Ascending aorta (tissue), 2 donors: ENCODE data around the gene ATCAY. TPM values are rescaled to one million over a fixed set of nuclear protein-coding genes. Genes with fewer than 3 reads are reported as not detected.

Experiments
- DNase-seq, 2 donors: peaks; one replicate each; pipeline ENCODE4 v3.0.0-alpha.2; 2019; ENCODE audit warnings: low spot score in 2 of 2
- H3K27ac ChIP-seq, 2 donors: fragments of 200-600 bp; sonication (generic); one replicate each; pipeline ENCODE4 v1.5.1; 2016 to 2017; ENCODE audit warnings: mild to moderate bottlenecking in 1 of 2
- H3K27me3 ChIP-seq: fragments of 200-600 bp; sonication (generic); one replicate; pipeline ENCODE4 v1.5.1; 2017
- H3K36me3 ChIP-seq, 2 donors: fragments of 200-600 bp; sonication (generic); one replicate each; pipeline ENCODE4 v1.5.1; 2016
- H3K4me1 ChIP-seq, 2 donors: fragments of 200-600 bp; sonication (generic); one replicate each; pipeline ENCODE4 v1.5.1; 2016 to 2017; ENCODE audit warnings: mild to moderate bottlenecking in 1 of 2
- H3K4me3 ChIP-seq, 2 donors: fragments of 200-600 bp; sonication (generic); one replicate each; pipeline ENCODE4 v1.5.1; 2016 to 2017; ENCODE audit warnings: mild to moderate bottlenecking in 1 of 2
- H3K9me3 ChIP-seq, 2 donors: fragments of 200-600 bp; sonication (generic); one replicate each; pipeline ENCODE4 v1.5.1; 2016
- CTCF ChIP-seq, 3 experiments: fragments of 200-600 bp in 2 of 3; fragments of 450-650 bp in 1 of 3; sonication (generic) in 2 of 3; IDR thresholded peaks; one replicate each; pipeline ENCODE4 v1.5.1; 2016 to 2019; ENCODE audit warnings: antibody characterized with exemption in 3 of 3, mild to moderate bottlenecking in 1 of 3, moderate library complexity in 1 of 3
- intact Hi-C: fragments of 100-400 bp; cut with DNase I; formaldehyde crosslinking; loops from one replicate; pipeline ENCODE4 v1.15.1; 2023
- total RNA-seq: library from RNA; depleted of rRNA; stranded (reverse); fragments of >200 nt; gene quantifications from one replicate; pipeline ENCODE4 v1.1.0, GENCODE V29; 2016

ATCAY gene
- not detected for total RNA-seq

GRCh38 chr19:3880471-3881271 is at the start of gene ATCAY:
TSS of gene ATCAY (plus strand) at chr19:3880685. CDS start at chr19:3885768, 5,083 bp downstream.
- no peak for DNase-seq

GRCh38 chr19:3831601-3832000 is 48.9 kb upstream of the ATCAY start:
- Histone ChIP-seq H3K4me3 (no peak overlapping the region), H3K4me1 (no peaks in the 10 kb centered on the region), H3K27ac (no peak overlapping the region), H3K9me3 (no peaks in the 10 kb centered on the region), H3K36me3 (no peaks in the 10 kb centered on the region), H3K27me3 (no peaks in the 10 kb centered on the region)
- intact Hi-C loops: no loop called here
- no peak for TF ChIP-seq CTCF (IDR thresholded peaks at IDR 0.05)
- DNase-seq: no peak

More at GRCh38 chr19:3880471-3881271, at the start of gene ATCAY:
- Histone ChIP-seq H3K9me3 (no peaks in the 10 kb centered on the region), H3K27me3 (peaks cover 12% of the 10 kb centered on the region), H3K27ac (no peak within 1 kb of the TSS), H3K36me3 (no peaks in the 10 kb centered on the region), H3K4me1 (no peaks in the 10 kb centered on the region), H3K4me3 (no peak within 1 kb of the TSS)
- no peak for TF ChIP-seq CTCF (IDR thresholded peaks at IDR 0.05)
- intact Hi-C loops: no loop called here

GRCh38 chr19:3832001-3832400 is 48.5 kb upstream of the ATCAY start:
- H3K4me1 ChIP-seq: no peaks in the 10 kb centered on the region
- no peaks in the 10 kb centered on the region for H3K27me3 ChIP-seq
- intact Hi-C loops: no loop called here
- H3K9me3 ChIP-seq: no peaks in the 10 kb centered on the region
- H3K27ac ChIP-seq: no peak overlapping the region
- no peak overlapping the region for H3K4me3 ChIP-seq
- no peak for DNase-seq
- H3K36me3 ChIP-seq: no peaks in the 10 kb centered on the region
- TF ChIP-seq CTCF (IDR thresholded peaks at IDR 0.05): no peak

GRCh38 chr19:3833578-3834348 is 46.7 kb upstream of the ATCAY start:
- intact Hi-C loops: no loop called here
- Histone ChIP-seq H3K4me1 (no peaks in the 10 kb centered on the region), H3K4me3 (no peak overlapping the region), H3K9me3 (no peaks in the 10 kb centered on the region), H3K36me3 (no peaks in the 10 kb centered on the region), H3K27ac (no peak overlapping the region), H3K27me3 (no peaks in the 10 kb centered on the region)
- no peak for TF ChIP-seq CTCF (IDR thresholded peaks at IDR 0.05)
- DNase-seq: no peak

- Histone ChIP-seq H3K4me3 (no peak overlapping the region), H3K36me3 (no peaks in the 10 kb centered on the region), H3K27ac (no peak overlapping the region), H3K4me1 (no peaks in the 10 kb centered on the region), H3K27me3 (no peaks in the 10 kb centered on the region), H3K9me3 (no peaks in the 10 kb centered on the region)
- DNase-seq: no peak
- TF ChIP-seq CTCF (IDR thresholded peaks at IDR 0.05): no peak
- intact Hi-C loops: no loop called here
Observed at GRCh38 chr19:3834349-3835054, 46.0 kb upstream of the ATCAY start.
